ENCODE results near the gene CIITA. TPM values are rescaled to one million over a fixed set of nuclear protein-coding genes. Genes with fewer than 3 reads are reported as not detected.
"Not testable (repeated sequence)": the region's sequence is repeated elsewhere in the genome, so short reads cannot be mapped to it uniquely, and the experiment has no call there.

The CIITA gene, protein sequence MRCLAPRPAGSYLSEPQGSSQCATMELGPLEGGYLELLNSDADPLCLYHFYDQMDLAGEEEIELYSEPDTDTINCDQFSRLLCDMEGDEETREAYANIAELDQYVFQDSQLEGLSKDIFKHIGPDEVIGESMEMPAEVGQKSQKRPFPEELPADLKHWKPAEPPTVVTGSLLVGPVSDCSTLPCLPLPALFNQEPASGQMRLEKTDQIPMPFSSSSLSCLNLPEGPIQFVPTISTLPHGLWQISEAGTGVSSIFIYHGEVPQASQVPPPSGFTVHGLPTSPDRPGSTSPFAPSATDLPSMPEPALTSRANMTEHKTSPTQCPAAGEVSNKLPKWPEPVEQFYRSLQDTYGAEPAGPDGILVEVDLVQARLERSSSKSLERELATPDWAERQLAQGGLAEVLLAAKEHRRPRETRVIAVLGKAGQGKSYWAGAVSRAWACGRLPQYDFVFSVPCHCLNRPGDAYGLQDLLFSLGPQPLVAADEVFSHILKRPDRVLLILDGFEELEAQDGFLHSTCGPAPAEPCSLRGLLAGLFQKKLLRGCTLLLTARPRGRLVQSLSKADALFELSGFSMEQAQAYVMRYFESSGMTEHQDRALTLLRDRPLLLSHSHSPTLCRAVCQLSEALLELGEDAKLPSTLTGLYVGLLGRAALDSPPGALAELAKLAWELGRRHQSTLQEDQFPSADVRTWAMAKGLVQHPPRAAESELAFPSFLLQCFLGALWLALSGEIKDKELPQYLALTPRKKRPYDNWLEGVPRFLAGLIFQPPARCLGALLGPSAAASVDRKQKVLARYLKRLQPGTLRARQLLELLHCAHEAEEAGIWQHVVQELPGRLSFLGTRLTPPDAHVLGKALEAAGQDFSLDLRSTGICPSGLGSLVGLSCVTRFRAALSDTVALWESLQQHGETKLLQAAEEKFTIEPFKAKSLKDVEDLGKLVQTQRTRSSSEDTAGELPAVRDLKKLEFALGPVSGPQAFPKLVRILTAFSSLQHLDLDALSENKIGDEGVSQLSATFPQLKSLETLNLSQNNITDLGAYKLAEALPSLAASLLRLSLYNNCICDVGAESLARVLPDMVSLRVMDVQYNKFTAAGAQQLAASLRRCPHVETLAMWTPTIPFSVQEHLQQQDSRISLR
- 3.1 TPM for polyA plus RNA-seq (ENCODE audit: insufficient read length)

DNA sequence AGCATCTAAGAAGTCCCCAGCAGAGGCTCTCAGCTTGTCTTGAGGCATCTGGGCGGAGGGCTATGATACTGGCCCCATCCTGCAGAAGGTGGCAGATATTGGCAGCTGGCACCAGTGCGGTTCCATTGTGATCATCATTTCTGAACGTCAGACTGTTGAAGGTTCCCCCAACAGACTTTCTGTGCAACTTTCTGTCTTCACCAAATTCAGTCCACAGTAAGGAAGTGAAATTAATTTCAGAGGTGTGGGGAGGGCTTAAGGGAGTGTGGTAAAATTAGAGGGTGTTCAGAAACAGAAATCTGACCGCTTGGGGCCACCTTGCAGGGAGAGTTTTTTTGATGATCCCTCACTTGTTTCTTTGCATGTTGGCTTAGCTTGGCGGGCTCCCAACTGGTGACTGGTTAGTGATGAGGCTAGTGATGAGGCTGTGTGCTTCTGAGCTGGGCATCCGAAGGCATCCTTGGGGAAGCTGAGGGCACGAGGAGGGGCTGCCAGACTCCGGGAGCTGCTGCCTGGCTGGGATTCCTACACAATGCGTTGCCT lies at the start of gene CIITA:
TSS of gene CIITA (plus strand) at position 404 of the 543 bp plus-strand sequence. CDS start at position 533, 129 bp downstream.
- peak; percentile 40 for DNase-seq

DNA sequence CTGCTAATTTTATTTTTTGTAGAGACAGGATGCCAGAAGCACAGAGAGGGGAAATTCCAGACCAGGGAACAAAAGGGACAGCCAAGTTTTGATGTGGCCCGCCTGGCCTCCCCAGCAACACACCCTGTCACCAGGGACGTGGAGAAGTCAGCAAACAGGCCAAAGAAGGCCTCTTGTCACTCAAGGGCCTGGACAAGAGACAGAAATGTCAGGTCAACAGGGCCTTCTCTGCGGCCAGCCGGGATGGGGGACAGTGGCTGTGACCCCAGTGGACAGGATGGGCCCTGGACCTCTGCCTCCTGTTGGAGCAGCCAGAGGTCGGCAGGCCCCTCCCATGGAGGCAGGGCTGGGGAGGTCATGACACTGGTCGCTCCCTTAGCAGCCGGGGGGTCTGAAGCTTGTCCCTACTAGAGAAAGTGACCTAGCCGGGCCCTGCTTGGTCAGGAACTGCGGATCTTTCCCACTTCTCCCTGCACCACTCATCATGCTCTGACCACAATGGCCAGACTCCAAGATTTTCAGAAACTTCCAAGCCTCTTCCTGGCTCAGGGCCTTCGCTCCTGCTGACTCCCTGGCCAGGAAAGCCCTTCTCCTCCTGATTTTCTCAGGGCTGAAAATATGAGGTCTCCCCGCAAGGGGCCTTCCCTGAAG lies 49.2 kb upstream of the CIITA start:
- DNase-seq, result peak; percentile 91

GRCh38 chr16:10828851-10829366 lies 48.1 kb upstream of the CIITA start:
- peak; percentile 87 for DNase-seq

GRCh38 chr16:10829390-10830098 lies 47.5 kb upstream of the CIITA start:
- DNase-seq, result not testable (repeated sequence)

GRCh38 chr16:10830240-10830639 lies 46.8 kb upstream of the CIITA start:
- DNase-seq, result not testable (repeated sequence)

GRCh38 chr16:10831894-10832886 lies 44.8 kb upstream of the CIITA start:
- DNase-seq, result no peak

DNA sequence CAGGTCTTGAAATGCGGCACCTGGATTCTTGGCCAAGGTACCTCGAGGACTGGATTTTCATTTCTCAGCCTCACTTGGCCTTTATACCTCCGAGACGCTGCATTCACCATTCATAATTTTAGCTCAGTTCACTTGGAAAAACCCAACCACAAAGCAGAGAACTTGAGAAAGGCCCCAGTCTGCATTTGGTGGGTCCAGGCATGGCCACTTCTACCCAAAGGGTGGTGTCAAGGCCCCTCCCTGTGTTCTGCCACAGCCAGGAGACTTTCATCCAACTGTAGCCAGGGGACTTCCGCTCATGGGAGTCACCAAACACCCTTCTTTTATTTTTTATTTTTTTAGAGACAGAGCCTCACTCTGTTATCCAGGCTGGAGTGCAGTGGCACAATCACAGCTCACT lies 43.7 kb upstream of the CIITA start:
- no peak for DNase-seq

- DNase-seq, result no peak
Measured at GRCh38 chr16:10834130-10834529, 42.9 kb upstream of the CIITA start.

GRCh38 chr16:10834766-10835165 lies 42.2 kb upstream of the CIITA start:
- DNase-seq, result no peak

DNA sequence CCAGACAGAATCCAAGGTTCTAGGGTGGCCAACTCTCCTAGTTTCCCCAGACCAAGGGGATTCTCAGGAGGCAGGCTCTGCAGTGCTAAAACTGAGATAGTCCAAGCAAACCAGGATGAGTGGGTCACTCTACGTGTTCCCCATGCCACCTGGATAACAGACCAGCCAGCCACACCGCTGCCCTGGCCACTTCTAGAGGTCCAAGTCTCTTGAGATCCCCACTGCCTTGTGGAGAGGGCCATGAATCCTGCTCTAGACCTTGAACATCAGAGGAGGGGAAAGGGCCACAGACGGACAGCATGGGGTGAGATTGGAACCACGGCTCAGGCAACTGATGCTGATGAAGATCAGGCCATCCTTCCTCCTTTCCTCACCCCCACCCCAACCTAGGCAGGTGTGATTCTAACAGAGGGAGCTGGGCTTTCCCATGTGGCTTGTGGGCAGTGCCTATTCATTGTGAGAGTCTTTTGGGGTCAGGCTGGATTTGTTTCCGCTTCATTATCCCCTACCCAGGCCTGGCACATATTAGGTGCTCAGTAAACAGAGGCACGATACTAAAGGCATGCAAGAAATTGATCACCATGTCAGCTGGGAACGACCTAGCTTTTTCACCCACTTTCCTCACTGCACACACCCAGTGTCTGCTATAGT lies 41.6 kb upstream of the CIITA start:
- DNase-seq, result no peak

GRCh38 chr16:10836174-10836853 lies 40.7 kb upstream of the CIITA start:
- no peak for DNase-seq

DNA sequence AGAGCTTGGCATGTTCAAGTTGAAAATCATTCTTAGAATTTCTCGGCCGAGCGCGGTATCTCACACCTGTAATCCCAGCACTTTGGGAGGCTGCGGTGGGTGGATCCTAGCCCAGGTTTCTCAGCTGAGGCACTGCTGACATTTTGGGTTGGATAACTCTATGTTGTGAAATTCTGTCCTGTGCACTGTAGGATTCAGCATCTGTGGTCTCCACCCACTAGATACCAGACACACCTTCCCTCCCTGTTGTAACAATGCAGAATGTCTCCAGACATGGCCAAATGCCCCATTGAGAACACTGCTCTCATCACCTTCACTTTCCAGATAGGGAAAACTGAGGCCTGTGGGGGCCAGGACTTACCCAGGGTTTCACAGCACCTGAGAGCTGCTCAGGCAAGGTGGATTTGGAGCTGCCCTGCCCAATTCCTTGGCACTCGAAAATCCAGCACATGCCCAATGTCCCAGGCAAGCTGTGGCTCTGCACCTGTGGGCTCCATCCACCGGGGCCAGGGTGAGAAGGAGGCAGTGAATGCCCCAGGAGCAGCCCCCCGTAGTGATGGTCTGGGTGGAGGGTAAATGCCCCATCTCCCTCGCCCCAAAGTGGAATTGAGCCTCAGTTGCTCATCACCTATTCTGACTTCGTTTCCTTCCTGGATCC lies 38.3 kb upstream of the CIITA start:
- DNase-seq, result no peak

DNA sequence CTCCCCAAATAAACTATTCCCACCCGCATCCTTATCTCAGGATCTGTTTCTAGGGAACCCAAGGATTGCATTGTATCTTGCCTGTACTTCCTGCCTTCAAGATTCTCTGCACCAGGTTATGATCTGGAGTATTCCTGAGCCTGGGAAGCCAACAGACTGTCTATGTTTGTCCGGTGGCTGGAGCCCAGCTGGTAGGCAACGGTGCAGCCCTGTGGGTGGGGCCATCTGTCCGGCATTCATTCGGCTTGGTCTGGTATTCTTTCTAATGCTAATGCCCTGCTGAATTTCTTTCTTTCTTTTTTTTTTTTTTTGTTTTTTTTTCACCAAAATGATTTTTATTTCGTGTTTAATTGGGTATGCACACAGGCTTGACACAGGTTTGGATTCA lies 37.7 kb upstream of the CIITA start:
- no peak for DNase-seq

DNA sequence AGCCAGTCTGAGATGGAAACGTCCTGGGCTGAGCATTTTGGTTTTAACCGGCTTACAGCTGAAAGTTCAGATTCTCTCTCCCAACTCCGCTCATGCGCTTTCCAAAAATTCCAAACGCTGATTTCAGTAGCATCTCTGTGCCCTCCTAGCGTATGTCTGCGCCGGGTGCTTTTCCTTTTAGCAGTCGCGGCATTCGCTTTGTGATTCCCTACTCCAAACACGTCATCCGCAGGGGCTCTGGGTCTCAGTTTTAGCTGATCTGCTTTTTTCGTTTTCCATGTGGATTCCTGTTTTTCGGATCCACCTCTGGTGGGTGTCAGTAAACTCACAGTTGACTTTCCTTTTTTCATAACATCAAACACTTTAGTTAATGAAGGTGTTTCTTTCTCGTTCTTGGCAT lies 36.3 kb upstream of the CIITA start:
- no peak for DNase-seq

GRCh38 chr16:10846213-10846998 lies 30.6 kb upstream of the CIITA start:
- no peak for DNase-seq

GRCh38 chr16:10847176-10847575 lies 29.8 kb upstream of the CIITA start:
- no peak for DNase-seq

GRCh38 chr16:10849736-10850477 lies 27.1 kb upstream of the CIITA start:
- DNase-seq, result no peak
